ENCODE data around the gene CNKSR1. TPM values are rescaled to one million over a fixed set of nuclear protein-coding genes. Genes with fewer than 3 reads are reported as not detected.

CNKSR1 gene
- total RNA-seq, 2 donors from 2014 or later = 30.0 to 47.7 TPM

- ATAC-seq (peak; percentile 82), DNase-seq (peak; percentile 53 to 76 (median 71))
- WGBS, 2 donors = 16 to 37% methylated on average over 6 to 11 of the region's 11 CpGs
- intact Hi-C loops (cut with DNase I) = no loop called here
- no peak overlapping the region for H3K4me3 ChIP-seq
- no peaks in the 10 kb centered on the region for H3K9me3 ChIP-seq
- no peak for TF ChIP-seq CTCF (IDR thresholded peaks at IDR 0.05)
- TF ChIP-seq POLR2A (IDR thresholded peaks at IDR 0.05) = no peak
- H3K4me1 ChIP-seq = no peaks in the 10 kb centered on the region
- H3K27ac ChIP-seq = peak overlapping the region in 2 of 4 donors; percentile 8 to 35
- H3K36me3 ChIP-seq (replicated peaks in 1 of 2; ENCODE audit: insufficient read depth in 1 of 2, low read depth in 2 of 2) = no peaks in the 10 kb centered on the region
- H3K27me3 ChIP-seq = no peaks in the 10 kb centered on the region
Measured at GRCh38 chr1:26218906-26219494, 41.7 kb downstream of the CNKSR1 start.

- Histone ChIP-seq H3K27ac (no peak overlapping the region), H3K4me1 (no peaks in the 10 kb centered on the region), H3K4me3 (no peak overlapping the region), H3K9me3 (no peaks in the 10 kb centered on the region), H3K27me3 (no peaks in the 10 kb centered on the region), H3K36me3 (replicated peaks in 1 of 2; ENCODE audit: insufficient read depth in 1 of 2, low read depth in 2 of 2) (no peaks in the 10 kb centered on the region)
- WGBS, 2 donors = 65 to 79% methylated on average over 12 to 27 of the region's 27 CpGs
- intact Hi-C loops (cut with DNase I) = no loop called here
- TF ChIP-seq CTCF (IDR thresholded peaks at IDR 0.05) = no peak
- ATAC-seq (no peak), DNase-seq (no peak)
Measured at GRCh38 chr1:26220199-26220912, 43.1 kb downstream of the CNKSR1 start.

GRCh38 chr1:26221094-26221493 lies 43.8 kb downstream of the CNKSR1 start:
- ATAC-seq (no peak), DNase-seq (no peak)
- H3K27me3 ChIP-seq = no peaks in the 10 kb centered on the region
- intact Hi-C loops (cut with DNase I) = no loop called here
- WGBS, 2 donors = 73 to 93% methylated on average over 2 of the region's 2 CpGs
- TF ChIP-seq CTCF (IDR thresholded peaks at IDR 0.05) (no peak), POLR2A (IDR thresholded peaks at IDR 0.05) (no peak)
- peaks cover 5% of the 10 kb centered on the region for H3K4me1 ChIP-seq
- no peaks in the 10 kb centered on the region for H3K9me3 ChIP-seq
- H3K4me3 ChIP-seq = no peak overlapping the region
- no peaks in the 10 kb centered on the region for H3K36me3 ChIP-seq (replicated peaks in 1 of 2; ENCODE audit: insufficient read depth in 1 of 2, low read depth in 2 of 2)
- H3K27ac ChIP-seq = no peak overlapping the region

GRCh38 chr1:26224606-26225005 lies 47.3 kb downstream of the CNKSR1 start:
- H3K4me1 ChIP-seq = peaks cover 10% of the 10 kb centered on the region
- DNase-seq = no peak
- ATAC-seq = no peak
- TF ChIP-seq CTCF (IDR thresholded peaks at IDR 0.05) = no peak
- no peak for TF ChIP-seq POLR2A (IDR thresholded peaks at IDR 0.05)
- no peaks in the 10 kb centered on the region for H3K27me3 ChIP-seq
- no peaks in the 10 kb centered on the region for H3K36me3 ChIP-seq (replicated peaks in 1 of 2; ENCODE audit: insufficient read depth in 1 of 2, low read depth in 2 of 2)
- H3K27ac ChIP-seq = peak overlapping the region in 3 of 4 donors; percentile 58 to 76 (median 75)
- intact Hi-C loops (cut with DNase I) = no loop called here
- peak overlapping the region in 1 of 2 donors; percentile 34 for H3K4me3 ChIP-seq
- no peaks in the 10 kb centered on the region for H3K9me3 ChIP-seq
- 61 to 71% methylated on average over 7 of the region's 7 CpGs for WGBS, 2 donors
